ENCODE data around the gene PTPN22. TPM values are rescaled to one million over a fixed set of nuclear protein-coding genes. Genes with fewer than 3 reads are reported as not detected.
A peak's percentile ranks its signal among the peaks of the same experiment; 100 is the strongest.

Gene PTPN22
- total and polyA plus RNA-seq, 2 experiments from 2014 or later = 0.86 to 1.6 TPM

DNA sequence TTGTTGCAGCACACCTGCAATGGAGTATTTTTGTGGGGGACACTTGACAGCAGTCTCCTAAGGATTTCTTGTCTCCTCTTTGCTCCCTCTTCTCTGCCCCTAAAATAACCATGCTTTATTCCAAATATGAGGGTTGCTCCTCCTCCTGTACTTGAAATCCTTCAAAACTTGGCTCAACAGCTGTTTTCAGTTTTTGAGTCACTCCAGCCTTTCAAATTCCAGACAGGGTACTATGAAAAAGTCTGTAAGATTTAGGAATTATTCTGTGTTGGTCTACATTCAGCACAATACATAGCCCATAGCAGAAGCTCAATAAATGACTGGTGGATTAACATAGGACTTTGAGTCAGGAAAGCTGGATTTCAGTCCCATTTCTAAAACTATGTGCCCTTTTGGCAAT lies 27.6 kb upstream of the PTPN22 start:
- peak overlapping the region; percentile 34 for H3K27ac ChIP-seq
- H3K4me1 ChIP-seq (ENCODE audit: insufficient read depth) = peaks cover 17% of the 10 kb centered on the region
- in situ Hi-C loops (cut with MboI) = no loop called here
- peak; percentile 60 for DNase-seq
- H3K79me2 ChIP-seq (ENCODE audit: insufficient read depth) = peaks cover 27% of the 10 kb centered on the region
- H2AFZ ChIP-seq = no peak overlapping the region
- H3K9me3 ChIP-seq (ENCODE audit: low read depth) = no peaks in the 10 kb centered on the region
- H3F3A ChIP-seq (ENCODE audit: insufficient read depth) = peaks cover 29% of the 10 kb centered on the region
- H3K36me3 ChIP-seq (ENCODE audit: low read depth) = peaks cover 19% of the 10 kb centered on the region; the same call in 1 of the 2 replicates
- H3K9ac ChIP-seq = 0 out of 2 replicates have a peak overlapping the region, but pooled peaks have one; percentile 26
- H3K9me2 ChIP-seq (ENCODE audit: insufficient read depth) = no peaks in the 10 kb centered on the region
- no peak overlapping the region for H3K4me3 ChIP-seq
- no peak overlapping the region for H3K4me2 ChIP-seq (ENCODE audit: unreplicated experiment)
- H3K27me3 ChIP-seq (replicated peaks; ENCODE audit: insufficient read depth) = no peaks in the 10 kb centered on the region
- H4K20me1 ChIP-seq (ENCODE audit: insufficient read depth) = no peaks in the 10 kb centered on the region
- TF ChIP-seq EZH2phosphoT487 (IDR thresholded peaks at IDR 0.05; ENCODE audit: insufficient read depth, low read depth) (no peak), EZH2 (IDR thresholded peaks at IDR 0.05; ENCODE audit: insufficient read depth, poor library complexity, severe bottlenecking) (no peak)

DNA sequence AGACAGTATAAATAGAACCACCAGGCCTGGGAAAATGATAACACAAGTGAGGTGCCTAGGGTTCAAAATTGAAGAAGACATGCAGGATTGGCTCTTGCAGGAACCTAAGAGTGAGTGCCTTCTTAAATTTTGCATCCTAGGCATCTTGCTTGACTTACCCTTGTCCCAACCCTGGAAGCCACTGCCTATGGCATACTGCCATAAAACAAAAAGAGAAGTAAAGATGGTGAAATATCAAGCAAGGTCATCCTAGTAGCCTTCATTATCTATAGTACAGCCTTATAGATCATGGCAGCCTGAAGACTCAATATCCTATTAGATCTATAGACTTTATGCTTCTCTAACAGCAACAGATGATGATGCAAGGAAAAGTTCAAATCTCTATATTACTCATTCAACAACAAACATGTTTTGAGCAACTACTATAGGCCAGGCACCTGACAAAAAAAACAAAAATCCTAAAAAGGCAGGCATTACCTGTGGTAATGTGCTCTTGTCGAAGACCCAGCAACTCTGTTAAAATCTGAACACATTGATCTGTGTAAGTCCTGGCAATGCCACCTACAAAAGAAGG lies 26.8 kb upstream of the PTPN22 start:
- TF ChIP-seq EZH2 (IDR thresholded peaks at IDR 0.05; ENCODE audit: insufficient read depth, poor library complexity, severe bottlenecking) = no peak
- TF ChIP-seq EZH2phosphoT487 (IDR thresholded peaks at IDR 0.05; ENCODE audit: insufficient read depth, low read depth) = no peak
- Histone ChIP-seq H3K36me3 (ENCODE audit: low read depth) (peaks cover 19% of the 10 kb centered on the region; the same call in 1 of the 2 replicates), H3K9me2 (ENCODE audit: insufficient read depth) (no peaks in the 10 kb centered on the region), H3K27me3 (replicated peaks; ENCODE audit: insufficient read depth) (no peaks in the 10 kb centered on the region), H3F3A (ENCODE audit: insufficient read depth) (peaks cover 27% of the 10 kb centered on the region), H2AFZ (no peak overlapping the region), H3K4me1 (ENCODE audit: insufficient read depth) (peaks cover 10% of the 10 kb centered on the region), H3K9me3 (ENCODE audit: low read depth) (no peaks in the 10 kb centered on the region), H3K27ac (no peak overlapping the region), H3K9ac (no peak overlapping the region), H3K4me2 (ENCODE audit: unreplicated experiment) (no peak overlapping the region), H3K79me2 (ENCODE audit: insufficient read depth) (peaks cover 19% of the 10 kb centered on the region), H3K4me3 (no peak overlapping the region), H4K20me1 (ENCODE audit: insufficient read depth) (no peaks in the 10 kb centered on the region)
- DNase-seq = no peak
- WGBS, 2 experiments (ENCODE audit: low coverage in 1 of 2, low lambda C conversion rate in 2 of 2, missing lambda C conversion rate in 2 of 2) = 95 to 97% methylated on average over 1 of the region's 1 CpG
- in situ Hi-C loops (cut with MboI) = no loop called here

DNA sequence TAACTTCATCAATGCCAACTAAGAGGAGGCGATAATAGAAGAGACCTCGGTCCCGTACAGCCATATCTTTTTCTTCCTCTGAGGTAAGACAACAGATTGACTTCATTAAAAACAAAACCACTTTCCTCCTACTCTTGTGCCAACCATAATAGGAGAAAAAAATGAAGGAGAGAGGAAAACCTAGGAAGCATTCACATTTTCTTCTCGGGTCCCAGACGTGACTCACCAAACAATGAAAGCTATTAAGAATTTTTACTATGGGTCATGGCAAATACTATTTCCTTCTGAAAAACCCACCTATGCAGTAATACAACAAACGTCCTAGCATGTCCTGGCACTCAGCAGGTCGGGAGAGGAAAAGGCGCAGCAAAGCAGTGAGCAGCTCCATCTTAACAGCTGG lies 24.4 kb upstream of the PTPN22 start:
- Histone ChIP-seq H3K36me3 (ENCODE audit: low read depth) (peaks cover 19% of the 10 kb centered on the region; the same call in 1 of the 2 replicates), H3K9ac (no peak overlapping the region)
- WGBS, 2 experiments (ENCODE audit: low coverage in 1 of 2, low lambda C conversion rate in 2 of 2, missing lambda C conversion rate in 2 of 2) = 85 to 87% methylated on average over 8 of the region's 8 CpGs

DNA sequence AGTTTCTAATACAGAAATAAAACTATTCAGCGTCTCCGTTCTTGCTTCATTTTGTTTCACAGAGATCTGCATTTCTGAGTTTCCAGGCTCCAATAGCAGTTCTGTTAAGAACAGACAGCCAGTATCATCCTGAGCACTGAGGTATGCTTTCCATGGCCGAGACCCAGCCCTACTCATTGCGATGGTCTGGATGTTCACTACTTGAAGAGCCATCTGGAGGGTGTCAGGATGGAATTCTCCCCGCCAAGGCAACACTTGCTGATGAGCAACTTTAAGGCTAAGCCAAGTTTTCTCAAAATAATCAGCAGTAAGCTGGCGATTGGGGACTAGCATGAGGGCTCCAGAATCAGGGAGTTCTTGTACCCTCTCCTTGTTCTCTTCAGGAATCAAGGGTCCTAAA lies 23.6 kb upstream of the PTPN22 start:
- Histone ChIP-seq H3F3A (ENCODE audit: insufficient read depth) (peaks cover 23% of the 10 kb centered on the region), H3K27ac (no peak overlapping the region), H4K20me1 (ENCODE audit: insufficient read depth) (no peaks in the 10 kb centered on the region), H3K4me1 (ENCODE audit: insufficient read depth) (peaks cover 9% of the 10 kb centered on the region), H3K9ac (no peak overlapping the region), H3K9me2 (ENCODE audit: insufficient read depth) (no peaks in the 10 kb centered on the region), H3K9me3 (ENCODE audit: low read depth) (no peaks in the 10 kb centered on the region), H3K36me3 (ENCODE audit: low read depth) (peaks cover 19% of the 10 kb centered on the region; the same call in 1 of the 2 replicates), H3K79me2 (ENCODE audit: insufficient read depth) (no peaks in the 10 kb centered on the region), H2AFZ (no peak overlapping the region), H3K4me3 (no peak overlapping the region), H3K4me2 (ENCODE audit: unreplicated experiment) (no peak overlapping the region), H3K27me3 (replicated peaks; ENCODE audit: insufficient read depth) (no peaks in the 10 kb centered on the region)
- in situ Hi-C loops (cut with MboI) = no loop called here
- 85% methylated on average over 6 of the region's 6 CpGs for WGBS, 2 experiments (ENCODE audit: low coverage in 1 of 2, low lambda C conversion rate in 2 of 2, missing lambda C conversion rate in 2 of 2)
- TF ChIP-seq EZH2 (IDR thresholded peaks at IDR 0.05; ENCODE audit: insufficient read depth, poor library complexity, severe bottlenecking) = no peak
- TF ChIP-seq EZH2phosphoT487 (IDR thresholded peaks at IDR 0.05; ENCODE audit: insufficient read depth, low read depth) = no peak
- DNase-seq = no peak

More for the DNA sequence above, 24.4 kb upstream of the PTPN22 start:
- H3K4me2 ChIP-seq (ENCODE audit: unreplicated experiment) = no peak overlapping the region
- no peaks in the 10 kb centered on the region for H3K79me2 ChIP-seq (ENCODE audit: insufficient read depth)
- DNase-seq = no peak
- no peaks in the 10 kb centered on the region for H4K20me1 ChIP-seq (ENCODE audit: insufficient read depth)
- in situ Hi-C loops (cut with MboI) = no loop called here
- no peak for TF ChIP-seq EZH2 (IDR thresholded peaks at IDR 0.05; ENCODE audit: insufficient read depth, poor library complexity, severe bottlenecking)
- TF ChIP-seq EZH2phosphoT487 (IDR thresholded peaks at IDR 0.05; ENCODE audit: insufficient read depth, low read depth) = no peak
- H3K9me3 ChIP-seq (ENCODE audit: low read depth) = no peaks in the 10 kb centered on the region
- H3K4me3 ChIP-seq = no peak overlapping the region
- no peak overlapping the region for H2AFZ ChIP-seq
- no peaks in the 10 kb centered on the region for H3K27me3 ChIP-seq (replicated peaks; ENCODE audit: insufficient read depth)
- H3F3A ChIP-seq (ENCODE audit: insufficient read depth) = peaks cover 27% of the 10 kb centered on the region
- H3K27ac ChIP-seq = no peak overlapping the region
- peaks cover 9% of the 10 kb centered on the region for H3K4me1 ChIP-seq (ENCODE audit: insufficient read depth)
- no peaks in the 10 kb centered on the region for H3K9me2 ChIP-seq (ENCODE audit: insufficient read depth)

Measured in GM23248 (cell line).